ENCODE results near the gene MAST4. TPM values are rescaled to one million over a fixed set of nuclear protein-coding genes. Genes with fewer than 3 reads are reported as not detected.
A peak's percentile ranks its signal among the peaks of the same experiment; 100 is the strongest.

The MAST4 gene
- total RNA-seq, 1 donor, result 12.7 TPM

- Histone ChIP-seq H3K27ac (ENCODE audit: low read depth, low read length) (no peak overlapping the region), H3K36me3 (ENCODE audit: insufficient read depth, low read length) (no peaks in the 10 kb centered on the region), H4K20me1 (ENCODE audit: insufficient read depth, low read length) (no peaks in the 10 kb centered on the region), H3K79me2 (ENCODE audit: insufficient read depth, low read length) (no peaks in the 10 kb centered on the region), H3K27me3 (ENCODE audit: insufficient read depth, low read length) (no peaks in the 10 kb centered on the region), H3K9me3 (ENCODE audit: low read depth, low read length) (no peaks in the 10 kb centered on the region), H2AFZ (ENCODE audit: low read length) (no peak overlapping the region), H3K4me2 (ENCODE audit: insufficient read depth, low read length) (no peak overlapping the region), H3K4me1 (ENCODE audit: insufficient read depth, low read length) (peaks cover 10% of the 10 kb centered on the region), H3K4me3 (ENCODE audit: insufficient read depth, low read length) (no peak overlapping the region)
- DNase-seq (ENCODE audit: insufficient read length, low spot score, missing footprints), result no peak
- TF ChIP-seq CTCF (IDR thresholded peaks at IDR 0.05; ENCODE audit: extremely low read depth, low read depth, low read length), result no peak
These were observed 391.3 kb downstream of the MAST4 start for GRCh38 chr5:66987540-66987939.

- H2AFZ ChIP-seq (ENCODE audit: low read length), result no peak overlapping the region
- peak; percentile 78 for TF ChIP-seq CTCF (IDR thresholded peaks at IDR 0.05; ENCODE audit: extremely low read depth, low read depth, low read length)
- H3K9me3 ChIP-seq (ENCODE audit: low read depth, low read length), result no peaks in the 10 kb centered on the region
- H3K79me2 ChIP-seq (ENCODE audit: insufficient read depth, low read length), result no peaks in the 10 kb centered on the region
- H3K4me3 ChIP-seq (ENCODE audit: insufficient read depth, low read length), result no peak overlapping the region
- H3K4me1 ChIP-seq (ENCODE audit: insufficient read depth, low read length), result peaks cover 10% of the 10 kb centered on the region
- no peaks in the 10 kb centered on the region for H4K20me1 ChIP-seq (ENCODE audit: insufficient read depth, low read length)
- H3K4me2 ChIP-seq (ENCODE audit: insufficient read depth, low read length), result no peak overlapping the region
- DNase-seq (ENCODE audit: insufficient read length, low spot score, missing footprints), result no peak
- no peak overlapping the region for H3K27ac ChIP-seq (ENCODE audit: low read depth, low read length)
- H3K27me3 ChIP-seq (ENCODE audit: insufficient read depth, low read length), result no peaks in the 10 kb centered on the region
- no peaks in the 10 kb centered on the region for H3K36me3 ChIP-seq (ENCODE audit: insufficient read depth, low read length)
These were observed 392.0 kb downstream of the MAST4 start for GRCh38 chr5:66987949-66988838.

GRCh38 chr5:66989286-66989685 lies 393.1 kb downstream of the MAST4 start:
- peak overlapping the region; percentile 5 for H3K4me2 ChIP-seq (ENCODE audit: insufficient read depth, low read length)
- no peaks in the 10 kb centered on the region for H3K27me3 ChIP-seq (ENCODE audit: insufficient read depth, low read length)
- TF ChIP-seq CTCF (IDR thresholded peaks at IDR 0.05; ENCODE audit: extremely low read depth, low read depth, low read length), result no peak
- DNase-seq (ENCODE audit: insufficient read length, low spot score, missing footprints), result no peak
- peaks cover 10% of the 10 kb centered on the region for H3K4me1 ChIP-seq (ENCODE audit: insufficient read depth, low read length)
- H4K20me1 ChIP-seq (ENCODE audit: insufficient read depth, low read length), result no peaks in the 10 kb centered on the region
- H3K36me3 ChIP-seq (ENCODE audit: insufficient read depth, low read length), result no peaks in the 10 kb centered on the region
- H3K9me3 ChIP-seq (ENCODE audit: low read depth, low read length), result no peaks in the 10 kb centered on the region
- H3K4me3 ChIP-seq (ENCODE audit: insufficient read depth, low read length), result no peak overlapping the region
- H2AFZ ChIP-seq (ENCODE audit: low read length), result peak overlapping the region; percentile 25
- no peaks in the 10 kb centered on the region for H3K79me2 ChIP-seq (ENCODE audit: insufficient read depth, low read length)
- no peak overlapping the region for H3K27ac ChIP-seq (ENCODE audit: low read depth, low read length)

- Histone ChIP-seq H4K20me1 (ENCODE audit: insufficient read depth, low read length) (no peaks in the 10 kb centered on the region), H2AFZ (ENCODE audit: low read length) (no peak overlapping the region), H3K27me3 (ENCODE audit: insufficient read depth, low read length) (no peaks in the 10 kb centered on the region), H3K79me2 (ENCODE audit: insufficient read depth, low read length) (no peaks in the 10 kb centered on the region), H3K4me2 (ENCODE audit: insufficient read depth, low read length) (no peak overlapping the region), H3K4me1 (ENCODE audit: insufficient read depth, low read length) (peaks cover 10% of the 10 kb centered on the region), H3K27ac (ENCODE audit: low read depth, low read length) (no peak overlapping the region), H3K4me3 (ENCODE audit: insufficient read depth, low read length) (no peak overlapping the region), H3K36me3 (ENCODE audit: insufficient read depth, low read length) (no peaks in the 10 kb centered on the region), H3K9me3 (ENCODE audit: low read depth, low read length) (no peaks in the 10 kb centered on the region)
- no peak for DNase-seq (ENCODE audit: insufficient read length, low spot score, missing footprints)
- no peak for TF ChIP-seq CTCF (IDR thresholded peaks at IDR 0.05; ENCODE audit: extremely low read depth, low read depth, low read length)
These were observed 393.6 kb downstream of the MAST4 start for GRCh38 chr5:66989781-66990180.
